HG03575 (cell line): Measurements from ENCODE around the gene TRIM16.
A peak's percentile ranks its signal among the peaks of the same experiment; 100 is the strongest.
"Not testable (repeated sequence)": the region's sequence is repeated elsewhere in the genome, so short reads cannot be mapped to it uniquely, and the experiment has no call there.

Experiments used
- ATAC-seq: cut with Tn5 transposase; IDR thresholded peaks from one replicate; pipeline ENCODE4 v1.9.1; 2021; ENCODE audit not compliant: unreplicated experiment, insufficient number of reproducible peaks, low FRiP score; ENCODE audit errors: extremely low read depth

The TRIM16 gene

DNA sequence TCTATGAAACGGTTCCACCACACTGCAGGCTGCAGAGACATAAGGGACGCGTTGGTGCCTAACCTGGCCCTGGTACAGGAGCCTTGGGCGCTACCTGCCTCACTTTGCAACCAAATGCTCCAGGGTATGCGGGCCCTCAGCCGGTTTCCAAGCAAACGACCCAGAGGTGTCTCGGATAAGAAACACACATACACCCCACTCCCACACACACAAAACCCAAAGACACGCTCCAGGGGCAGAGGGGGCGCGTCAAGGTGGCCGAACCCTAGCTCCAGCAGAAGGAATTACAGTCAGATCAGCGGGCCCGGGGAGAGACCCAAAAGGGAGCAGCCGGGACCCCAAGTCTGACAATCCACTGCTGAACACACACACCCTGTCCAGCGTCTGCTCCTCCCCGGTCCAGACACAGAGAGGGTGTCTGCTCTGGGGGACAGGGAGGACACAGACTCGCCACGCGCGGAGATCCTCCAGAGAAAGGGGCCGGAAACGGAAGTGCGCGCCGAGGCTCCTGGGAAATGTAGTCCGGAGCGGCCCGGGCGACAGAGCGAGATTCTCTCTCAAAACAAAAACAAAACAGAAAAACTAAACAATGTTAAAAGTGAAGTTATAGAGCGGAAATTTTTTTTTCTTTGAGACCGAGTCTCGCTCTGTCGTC, at the start of gene TRIM16:
TRIM16 (minus strand) TSS at position 488 of the 655 bp plus-strand sequence. CDS start 32,702 bp downstream, outside the sequence.
- peak; percentile 78 for ATAC-seq

DNA sequence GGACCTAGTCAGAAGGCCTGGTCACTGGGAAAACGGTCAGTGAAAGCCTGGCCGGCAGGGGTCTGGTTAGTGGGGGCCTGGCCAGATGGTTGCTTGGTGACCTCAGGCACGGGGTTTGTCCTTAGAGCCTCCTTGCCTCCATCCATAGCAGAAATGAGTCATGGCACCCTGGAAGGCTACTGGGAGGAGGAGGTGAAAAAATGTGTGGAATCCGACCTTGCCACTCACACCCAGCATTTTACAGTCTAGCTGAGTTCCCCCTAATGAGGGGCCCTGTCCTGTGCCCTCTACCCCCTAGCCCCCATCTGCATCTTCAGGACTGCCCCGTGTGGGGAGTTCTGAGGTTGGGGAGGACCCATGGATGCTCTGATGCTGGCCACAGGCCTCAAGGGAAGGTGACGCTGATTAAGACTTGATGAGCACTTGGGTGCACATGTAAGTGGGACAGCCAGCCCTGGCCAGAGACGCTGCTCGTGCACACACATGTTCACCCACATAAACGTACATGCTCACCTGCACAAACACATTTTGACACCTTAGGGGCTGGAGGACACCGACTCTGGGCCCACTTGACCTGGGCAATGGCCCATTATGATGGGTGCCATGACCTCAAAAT, 49.2 kb upstream of the TRIM16 start:
- ATAC-seq = not testable (repeated sequence)

DNA sequence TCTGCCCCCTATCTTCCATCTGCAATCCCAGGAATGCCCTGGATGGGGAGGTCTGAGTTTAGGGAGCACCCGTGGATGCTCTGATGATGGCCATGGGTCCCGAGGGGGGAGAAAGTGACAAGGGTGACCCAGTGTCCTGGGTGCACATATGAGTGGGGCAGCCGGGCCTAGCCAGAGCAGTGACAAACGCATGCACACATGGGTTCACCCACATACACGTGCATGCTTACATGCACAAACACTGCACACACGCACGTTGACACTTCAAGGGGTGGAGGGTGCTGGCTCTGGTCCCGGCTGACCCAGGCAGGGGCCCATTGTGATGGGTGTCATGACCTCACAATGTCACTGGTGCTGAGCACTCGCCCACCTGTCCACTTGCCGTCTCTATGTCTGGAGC, 47.8 kb upstream of the TRIM16 start, which contains the start of gene TBC1D26:
TBC1D26 (plus strand) TSS at position 384 of the 400 bp plus-strand sequence. CDS start 3,066 bp downstream, outside the sequence.
- not testable (repeated sequence) for ATAC-seq

DNA sequence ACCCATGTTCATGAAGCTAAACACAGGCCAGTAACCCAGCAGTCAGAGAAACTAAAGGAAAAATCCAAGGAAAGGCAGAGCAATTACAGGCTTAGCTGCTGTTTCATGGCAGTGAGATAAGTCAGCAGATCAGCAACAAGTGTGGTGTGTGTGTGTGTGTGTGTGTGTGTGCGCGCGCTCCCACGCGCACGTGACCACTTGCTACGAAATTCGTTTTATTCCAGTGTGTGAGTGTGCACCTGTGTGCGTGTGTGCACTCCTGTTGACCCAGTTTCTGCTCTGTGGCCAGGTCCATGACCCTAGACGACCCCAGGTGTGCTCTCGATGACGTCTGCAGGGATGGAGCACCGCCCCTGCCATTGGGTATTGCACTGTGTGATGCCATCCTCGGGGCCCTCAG, 46.4 kb upstream of the TRIM16 start:
- not testable (repeated sequence) for ATAC-seq

GRCh38 chr17:15716601-15717563, 32.8 kb upstream of the TRIM16 start:
- not testable (repeated sequence) for ATAC-seq

GRCh38 chr17:15708879-15709278, 24.8 kb upstream of the TRIM16 start:
- not testable (repeated sequence) for ATAC-seq

GRCh38 chr17:15704813-15705212, 20.7 kb upstream of the TRIM16 start:
- ATAC-seq = not testable (repeated sequence)

- not testable (repeated sequence) for ATAC-seq
Measured at GRCh38 chr17:15704239-15704638, 20.1 kb upstream of the TRIM16 start.

- ATAC-seq = not testable (repeated sequence)
Measured at GRCh38 chr17:15699937-15700336, 15.8 kb upstream of the TRIM16 start.

DNA sequence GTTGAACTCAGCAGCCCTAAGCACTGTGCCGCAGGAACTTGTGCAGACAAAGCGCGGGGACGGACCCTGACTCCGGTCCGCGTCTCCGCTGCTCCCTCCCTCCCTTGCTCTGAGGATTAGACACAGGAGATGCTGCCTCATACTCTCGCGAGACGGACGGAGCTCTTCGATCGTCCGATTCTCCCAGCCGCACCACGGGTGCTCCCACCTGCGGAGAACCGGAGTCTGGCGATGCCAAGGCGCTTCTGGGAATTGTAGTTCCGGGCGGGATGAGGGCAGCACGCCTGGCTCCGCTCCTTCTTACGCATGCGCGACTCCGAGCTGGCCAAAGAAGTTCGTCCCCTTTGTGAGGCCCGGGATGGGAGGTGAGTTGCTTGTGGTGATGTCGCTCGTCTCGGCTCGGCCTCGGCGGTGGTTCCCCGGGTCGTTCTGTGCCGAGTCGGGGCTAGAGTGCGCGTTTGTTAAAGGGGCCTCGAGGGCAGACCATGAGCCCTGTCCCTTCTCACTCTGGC, 15.4 kb upstream of the TRIM16 start, which contains the start of gene ZNF286A:
ZNF286A (plus strand) TSS at position 340 of the 512 bp plus-strand sequence. CDS start 578 bp downstream, outside the sequence.
- peak; percentile 87 for ATAC-seq

DNA sequence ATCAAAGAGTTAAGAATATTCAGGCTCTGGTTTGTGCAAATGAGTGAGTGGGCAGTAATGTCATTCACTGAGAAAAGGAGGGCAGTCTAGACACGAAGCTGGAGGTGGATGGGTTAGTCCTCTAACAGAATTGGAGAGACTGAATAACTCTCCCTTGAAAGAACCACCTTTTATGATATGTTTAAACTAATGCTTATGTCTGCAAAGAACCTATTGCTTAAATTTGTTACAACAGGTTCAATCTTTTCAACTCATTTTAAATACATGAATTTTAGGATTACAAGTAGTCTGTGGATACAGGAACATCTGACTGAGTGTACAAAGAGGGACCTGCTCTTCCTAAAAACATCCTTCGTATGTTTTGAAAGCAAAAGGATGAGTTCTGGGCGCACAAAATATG, 14.9 kb upstream of the TRIM16 start:
- ATAC-seq = peak; percentile 8

DNA sequence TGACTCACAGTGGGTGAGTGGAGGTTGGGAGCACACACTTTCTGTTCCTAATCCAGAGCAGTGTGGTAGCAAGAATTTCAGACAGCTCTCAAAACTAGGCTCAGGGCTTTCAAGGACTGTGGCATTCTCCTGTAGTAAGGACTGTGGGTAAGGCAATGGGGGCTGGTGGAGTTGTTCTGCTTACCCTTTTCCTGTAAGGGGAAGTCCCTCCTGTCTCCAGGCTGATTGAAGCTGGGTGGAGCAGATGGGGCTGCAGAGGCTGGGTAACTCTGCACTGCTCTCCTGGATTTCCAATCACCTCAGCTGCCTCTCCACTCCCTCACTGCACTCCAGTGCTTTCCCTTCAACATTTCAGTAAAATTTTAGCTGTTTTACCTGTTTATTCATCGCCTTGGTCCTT, 3.4 kb upstream of the TRIM16 start:
- not testable (repeated sequence) for ATAC-seq

GRCh38 chr17:15683135-15683534, 976 bp downstream of the TRIM16 start:
- ATAC-seq = not testable (repeated sequence)

DNA sequence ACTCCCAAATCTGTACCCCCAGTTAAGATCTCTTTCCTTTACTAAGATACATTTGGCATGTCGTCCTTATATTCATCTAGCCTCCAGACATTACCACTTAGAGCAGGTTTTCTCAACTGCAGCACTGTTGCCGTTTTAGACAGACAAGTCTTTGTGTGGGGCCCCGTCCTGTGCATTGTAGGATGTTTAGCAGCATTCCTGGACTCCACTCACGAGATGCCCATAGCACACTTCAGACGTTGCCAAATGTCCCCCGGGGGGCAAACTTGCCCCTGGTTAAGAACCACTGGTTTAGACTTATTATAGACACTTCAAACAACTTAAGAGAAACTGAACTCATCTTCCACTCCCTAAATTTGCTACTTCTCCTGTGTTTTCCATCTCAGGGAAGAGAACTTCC, 8.1 kb downstream of the TRIM16 start:
- ATAC-seq = not testable (repeated sequence)

GRCh38 chr17:15674640-15675039, 9.5 kb downstream of the TRIM16 start:
- ATAC-seq = not testable (repeated sequence)

DNA sequence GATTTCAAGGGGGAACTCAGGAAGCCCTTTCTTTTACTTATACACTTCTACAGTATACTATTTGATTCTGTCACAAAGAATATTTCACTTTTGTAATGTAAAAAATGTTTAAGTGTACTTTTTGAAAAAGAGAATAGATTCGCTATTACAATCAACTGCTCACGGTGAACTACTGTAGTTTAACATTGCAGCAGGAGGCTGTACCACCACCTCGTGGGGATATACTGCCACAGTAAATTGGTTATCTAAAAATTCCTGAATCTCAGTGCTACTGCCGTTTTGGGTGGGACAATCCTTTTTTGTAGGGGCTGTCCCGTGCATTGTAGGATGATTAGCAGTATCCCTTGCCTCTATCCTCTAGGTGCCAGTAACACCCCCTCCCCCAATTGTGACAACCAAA, 14.6 kb downstream of the TRIM16 start:
- not testable (repeated sequence) for ATAC-seq

- no peak for ATAC-seq
Measured at GRCh38 chr17:15663691-15664090, 20.4 kb downstream of the TRIM16 start.

- ATAC-seq = no peak
Measured at GRCh38 chr17:15663176-15663575, 20.9 kb downstream of the TRIM16 start.

DNA sequence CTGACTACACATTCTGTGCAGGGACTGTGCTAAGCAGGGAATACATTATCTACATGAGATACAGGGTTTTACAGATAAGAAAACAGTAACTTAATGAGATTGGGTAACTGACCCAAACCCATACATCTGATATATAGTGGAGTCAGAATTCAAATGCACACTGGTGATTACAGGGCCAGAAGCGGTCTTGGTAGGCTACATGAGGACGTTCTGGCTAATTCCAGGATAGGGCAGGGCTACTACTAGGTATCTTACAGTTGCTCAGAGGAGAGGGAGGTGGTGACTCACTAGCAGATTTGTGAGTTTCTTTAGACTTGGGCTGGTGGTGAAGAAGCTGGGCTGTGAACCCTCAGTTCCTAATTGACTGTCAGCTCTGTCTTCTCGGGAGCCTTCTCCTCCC, 21.4 kb downstream of the TRIM16 start:
- no peak for ATAC-seq
